Left lobe of liver (tissue), 2 donors: Measurements from ENCODE around the gene CCL24. TPM values are rescaled to one million over a fixed set of nuclear protein-coding genes. Genes with fewer than 3 reads are reported as not detected.
"Not testable (repeated sequence)": the region's sequence is repeated elsewhere in the genome, so short reads cannot be mapped to it uniquely, and the experiment has no call there.

Experiments
- ATAC-seq: fragments of 200-7000 bp; cut with Tn5 transposase; one replicate; pipeline ENCODE4 v1.9.1; 2020; ENCODE audit warnings: mild to moderate bottlenecking, moderate library complexity
- DNase-seq: peaks from one replicate; pipeline ENCODE4 v3.0.0-alpha.2; 2020; ENCODE audit warnings: low spot score
- total RNA-seq: library from RNA; stranded (reverse); gene quantifications from one replicate; pipeline ENCODE4 v1.2.1, GENCODE V29; 2021
- donor health status: DM: no; HTN: no; CAD: no; lungs with moderate emphysema.
- donor health status: DM: no; HTN: yes; CAD: no.

The CCL24 gene
- 0.88 TPM for total RNA-seq

DNA sequence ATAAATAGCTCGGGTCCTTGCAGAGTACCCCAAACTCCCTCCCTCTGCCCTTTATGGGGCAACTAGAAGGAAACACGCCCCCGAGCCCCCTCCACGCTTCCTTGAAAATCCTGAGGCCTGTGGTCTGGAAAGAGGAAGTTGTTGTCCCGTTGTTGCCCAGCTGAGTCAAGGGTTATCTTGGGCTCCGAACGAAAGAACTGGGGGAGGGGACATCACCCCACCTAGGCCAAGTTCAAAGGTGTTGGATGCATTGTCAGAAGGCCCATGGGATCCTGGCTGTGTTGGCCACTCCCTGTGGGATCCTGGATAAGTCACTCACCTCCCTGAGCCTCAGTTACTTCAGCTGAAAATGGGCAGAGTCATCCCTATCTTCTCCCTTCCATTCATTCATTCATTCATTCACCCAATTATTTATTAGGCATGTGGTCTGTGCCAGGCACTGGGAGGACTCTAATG is at the start of gene CCL24:
TSS of gene CCL24 (minus strand) at position 26 of the 456 bp plus-strand sequence. CDS start 91 bp downstream, outside the sequence.
- DNase-seq, result no peak
- ATAC-seq, result no peak

- DNase-seq (no peak), ATAC-seq (no peak)
These were observed 48.0 kb upstream of the CCL24 start for GRCh38 chr7:75861636-75862035.

DNA sequence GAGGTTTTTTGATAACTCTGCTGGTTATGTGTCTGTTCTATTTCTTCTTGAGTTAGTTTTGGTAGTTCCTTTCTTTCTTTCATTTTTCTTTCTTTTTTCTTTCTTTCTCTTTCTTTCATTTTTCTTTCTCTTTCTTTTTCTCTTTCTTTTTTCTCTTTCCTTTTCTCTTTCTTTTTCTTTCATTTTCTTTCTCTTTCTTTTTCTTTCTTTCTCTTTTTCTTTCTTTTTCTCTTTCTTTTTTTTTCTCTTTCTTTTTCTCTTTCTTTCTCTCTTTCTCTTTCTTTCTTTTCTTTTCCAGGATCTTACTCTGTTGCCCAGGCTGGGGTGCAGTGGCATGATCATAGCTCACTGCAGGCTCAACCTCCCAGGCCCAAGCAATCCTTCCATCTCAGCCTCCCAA is 44.8 kb upstream of the CCL24 start:
- no peak for ATAC-seq
- no peak for DNase-seq

GRCh38 chr7:75856536-75856935 is 42.9 kb upstream of the CCL24 start:
- DNase-seq, result no peak
- ATAC-seq, result no peak

GRCh38 chr7:75854813-75855345 is 41.3 kb upstream of the CCL24 start:
- not testable (repeated sequence) for ATAC-seq, DNase-seq

DNA sequence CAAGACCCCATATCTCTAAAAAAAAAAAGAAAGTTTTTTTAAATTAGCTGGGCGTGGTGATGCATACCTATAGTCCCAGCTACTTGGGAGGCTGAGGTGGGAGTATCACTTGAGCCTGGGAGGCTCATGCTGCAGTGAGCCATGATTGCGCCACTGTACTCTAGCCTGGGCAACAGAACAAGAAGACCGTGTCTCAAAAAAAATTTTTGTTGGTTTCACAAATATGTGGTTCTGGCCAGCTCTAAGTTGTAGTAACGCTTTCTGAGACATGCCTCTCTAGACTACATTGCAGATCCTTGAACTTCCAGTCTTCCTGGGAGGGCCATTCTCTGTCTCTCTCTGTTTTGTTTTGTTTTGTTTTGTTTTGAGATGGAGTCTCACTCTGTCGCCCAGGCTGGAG is 40.6 kb upstream of the CCL24 start:
- no peak for DNase-seq
- ATAC-seq, result no peak

DNA sequence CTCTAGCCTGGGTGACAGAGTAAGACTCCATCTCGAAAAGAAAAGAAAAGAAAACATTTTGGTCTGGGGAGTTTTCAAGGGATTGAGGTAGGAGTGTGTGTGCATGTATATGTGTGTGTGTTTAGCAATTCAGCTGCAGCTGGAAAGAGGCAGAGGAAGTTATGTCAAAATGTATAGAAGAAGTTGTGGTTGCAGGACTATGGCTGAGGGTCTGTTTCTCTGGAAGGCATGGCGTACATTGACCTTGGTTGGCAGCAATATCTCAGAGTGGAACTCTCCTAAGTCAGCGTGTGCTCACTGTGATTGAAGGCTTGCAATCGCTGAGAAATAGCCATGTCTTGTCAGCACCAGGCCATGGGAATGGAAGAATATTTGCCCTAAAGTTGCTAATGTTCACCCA is 36.6 kb upstream of the CCL24 start:
- ATAC-seq (no peak), DNase-seq (no peak)

- DNase-seq (no peak), ATAC-seq (no peak)
These were observed 36.0 kb upstream of the CCL24 start for GRCh38 chr7:75849573-75849972.

GRCh38 chr7:75847707-75848106 is 34.1 kb upstream of the CCL24 start:
- DNase-seq, result no peak
- ATAC-seq, result peak; percentile 54

DNA sequence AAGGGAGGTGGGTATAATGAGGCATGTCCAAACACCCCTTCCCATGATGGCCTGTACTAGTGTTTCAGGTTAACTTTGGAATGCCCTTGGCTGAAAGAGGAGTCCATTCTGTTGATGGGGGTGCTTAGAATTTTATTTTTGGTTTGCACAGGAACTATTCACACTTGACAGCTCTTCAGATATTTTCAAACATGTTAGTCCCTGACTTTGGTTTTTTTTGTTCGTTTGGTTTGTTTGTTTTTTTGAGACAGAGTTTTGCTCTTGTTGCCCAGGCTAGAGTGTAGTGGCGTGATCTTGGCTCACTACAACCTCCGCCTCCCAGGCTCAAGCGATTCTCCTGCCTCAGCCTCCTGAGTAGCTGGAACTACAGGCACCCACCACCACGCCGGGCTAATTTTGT is 31.5 kb upstream of the CCL24 start:
- not testable (repeated sequence) for ATAC-seq, DNase-seq

DNA sequence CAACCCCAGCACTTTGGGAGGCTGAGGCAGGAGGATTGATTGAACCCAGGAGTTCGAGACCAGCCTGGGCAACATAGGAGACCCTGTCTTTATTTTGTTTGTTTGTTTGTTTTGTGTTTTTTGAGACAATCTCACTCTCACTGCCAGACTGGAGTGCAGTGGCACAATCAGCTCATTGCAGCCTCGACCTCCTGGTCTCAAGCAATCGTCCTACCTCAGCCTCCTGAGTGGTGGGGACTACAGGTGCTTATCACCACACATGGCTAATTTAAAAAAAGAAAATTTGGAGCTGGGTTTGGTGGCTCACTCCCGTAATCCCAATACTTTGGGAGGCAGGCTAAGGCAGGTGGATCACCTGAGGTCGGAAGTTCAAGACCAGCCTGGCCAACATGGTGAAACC is 30.6 kb upstream of the CCL24 start:
- no peak for ATAC-seq
- DNase-seq, result no peak

- ATAC-seq (no peak), DNase-seq (no peak)
These were observed 30.1 kb upstream of the CCL24 start for GRCh38 chr7:75843613-75844116.

DNA sequence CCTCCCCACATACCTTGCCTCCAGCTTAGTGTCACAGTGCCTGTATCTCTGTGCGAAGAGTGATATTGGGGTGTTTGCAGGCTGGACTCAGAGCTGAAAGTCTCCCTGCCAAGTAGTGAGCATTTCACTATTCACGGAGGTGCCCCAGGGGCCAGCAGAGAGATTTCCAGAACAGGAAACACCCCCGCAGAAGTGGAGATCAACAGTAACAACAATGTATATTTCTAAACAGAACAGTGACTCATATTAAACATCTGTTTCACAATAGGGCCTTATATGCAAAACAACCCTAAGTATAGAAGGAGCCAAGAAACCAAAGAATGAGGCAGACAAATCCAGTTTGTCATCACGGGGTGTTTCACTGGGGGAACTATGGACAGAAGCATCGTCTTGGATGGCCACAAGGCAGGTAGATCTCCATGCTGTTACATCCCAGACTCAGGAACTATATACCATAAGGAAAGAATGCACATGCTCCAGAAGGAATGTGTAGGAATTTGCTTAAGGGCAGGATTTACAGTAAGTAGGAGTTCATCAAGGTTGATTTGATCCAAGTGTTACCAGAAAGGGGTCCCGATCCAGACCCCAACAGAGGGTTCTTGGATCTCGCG is 29.3 kb upstream of the CCL24 start:
- no peak for DNase-seq
- peak; percentile 36 for ATAC-seq

DNA sequence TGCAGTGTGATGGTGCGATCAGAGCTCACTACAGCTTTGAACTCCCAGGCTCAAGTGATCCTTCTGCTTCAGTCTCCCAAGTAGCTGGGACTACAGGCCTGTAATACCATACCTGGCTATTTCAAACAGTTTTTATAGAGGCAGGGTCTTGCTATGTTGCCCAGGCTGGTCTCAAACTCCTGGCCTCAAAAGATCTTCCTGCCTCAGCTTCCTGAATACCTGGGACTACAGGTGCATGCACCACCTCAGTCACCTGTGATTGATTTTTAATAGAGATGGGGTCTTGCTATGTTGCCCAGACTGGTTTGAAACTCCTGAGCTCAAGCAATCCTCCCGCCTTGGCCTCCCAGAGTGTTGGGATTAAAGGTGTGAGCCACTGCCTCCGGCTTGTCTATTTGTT is 26.4 kb upstream of the CCL24 start:
- ATAC-seq, result no peak

GRCh38 chr7:75838281-75838930 is 24.8 kb upstream of the CCL24 start:
- not testable (repeated sequence) for ATAC-seq, DNase-seq

More for the DNA sequence above, 26.4 kb upstream of the CCL24 start:
- no peak for DNase-seq

GRCh38 chr7:75836798-75837197 is 23.2 kb upstream of the CCL24 start:
- ATAC-seq, result no peak
- no peak for DNase-seq

DNA sequence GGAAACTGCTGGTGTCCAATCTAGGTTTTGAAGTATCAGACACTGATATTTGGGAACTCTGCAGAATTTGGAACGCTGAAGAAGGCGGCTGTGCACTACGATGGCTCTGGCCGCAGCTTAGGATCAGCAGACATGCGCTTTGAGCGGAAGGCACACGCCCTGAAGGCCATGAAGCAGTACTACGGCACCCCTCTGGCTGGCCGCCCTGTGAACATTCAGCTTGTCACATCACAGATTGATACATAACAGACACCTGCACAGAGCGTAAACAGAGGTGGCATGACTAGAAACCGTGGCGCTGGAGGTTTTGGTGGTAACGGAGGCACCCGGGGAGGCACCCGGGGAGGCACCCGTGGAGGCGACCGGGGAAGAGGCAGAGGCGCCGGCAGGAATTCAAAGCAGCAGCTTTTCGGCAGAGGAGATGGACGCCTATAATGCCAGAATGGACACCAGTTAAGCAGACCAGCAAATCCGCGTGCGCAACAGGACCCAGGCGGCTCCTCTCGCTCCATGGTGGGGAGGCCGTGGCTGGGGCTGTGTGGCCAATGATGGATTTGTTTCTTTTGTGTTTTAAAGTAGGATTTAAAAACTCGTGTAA is 22.2 kb upstream of the CCL24 start:
- DNase-seq (no peak), ATAC-seq (no peak)

DNA sequence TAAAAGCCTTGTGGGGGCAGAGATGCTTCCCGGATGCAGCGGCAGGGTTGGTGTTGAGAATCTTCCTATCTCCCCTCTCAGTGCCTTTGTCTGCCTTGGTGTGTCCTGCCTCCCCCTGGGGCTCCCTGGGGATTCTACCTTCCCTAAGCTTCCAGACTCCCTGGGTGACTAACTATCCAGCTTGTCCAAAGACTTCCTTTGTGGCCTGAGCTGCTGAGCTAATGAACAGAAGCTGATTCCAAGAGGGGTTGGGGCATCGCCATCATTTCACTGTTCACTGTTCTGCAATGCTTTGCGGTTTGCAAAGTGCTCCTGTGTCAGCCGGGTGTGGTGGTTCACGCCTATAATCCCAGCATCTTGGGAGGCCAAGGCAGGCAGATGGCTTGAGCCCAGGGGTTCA is 20.1 kb upstream of the CCL24 start:
- DNase-seq, ATAC-seq: not testable (repeated sequence)

DNA sequence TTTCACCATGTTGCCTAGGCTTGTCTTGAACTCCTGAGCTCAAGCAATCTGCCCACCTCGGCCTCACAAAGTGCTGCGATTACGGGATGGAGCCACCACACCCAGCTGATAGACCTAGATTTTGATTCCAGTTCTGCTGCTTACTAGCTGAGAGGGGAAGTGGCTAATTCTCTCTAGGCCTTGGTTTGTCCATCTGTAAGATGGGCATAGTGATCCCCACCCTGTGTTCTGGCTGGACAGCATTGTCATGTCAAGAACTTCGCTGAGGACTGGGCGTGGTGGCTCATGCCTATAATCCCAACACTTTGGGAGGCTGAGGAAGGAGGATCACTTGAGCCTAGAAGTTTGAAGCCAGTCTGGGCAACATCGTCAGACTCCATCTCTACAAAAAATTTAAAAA is 17.4 kb upstream of the CCL24 start:
- ATAC-seq, result no peak

DNA sequence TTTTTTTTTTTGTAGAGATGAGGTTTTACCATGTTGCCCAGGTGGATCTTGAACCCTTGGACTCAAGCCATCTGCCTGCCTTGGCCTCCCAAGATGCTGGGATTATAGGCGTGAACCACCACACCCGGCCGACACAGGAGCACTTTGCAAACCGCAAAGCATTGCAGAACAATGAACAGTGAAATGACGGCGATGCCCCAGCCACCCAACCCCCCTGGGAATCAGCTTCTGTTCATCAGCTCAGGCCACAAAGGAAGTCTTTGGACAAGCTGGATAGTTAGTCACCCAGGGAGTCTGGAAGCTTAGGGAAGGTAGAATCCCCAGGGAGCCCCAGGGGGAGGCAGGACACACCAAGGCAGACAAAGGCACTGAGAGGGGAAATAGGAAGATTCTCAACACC is 16.1 kb upstream of the CCL24 start:
- ATAC-seq, DNase-seq: not testable (repeated sequence)

More for the DNA sequence above, 17.4 kb upstream of the CCL24 start:
- no peak for DNase-seq

DNA sequence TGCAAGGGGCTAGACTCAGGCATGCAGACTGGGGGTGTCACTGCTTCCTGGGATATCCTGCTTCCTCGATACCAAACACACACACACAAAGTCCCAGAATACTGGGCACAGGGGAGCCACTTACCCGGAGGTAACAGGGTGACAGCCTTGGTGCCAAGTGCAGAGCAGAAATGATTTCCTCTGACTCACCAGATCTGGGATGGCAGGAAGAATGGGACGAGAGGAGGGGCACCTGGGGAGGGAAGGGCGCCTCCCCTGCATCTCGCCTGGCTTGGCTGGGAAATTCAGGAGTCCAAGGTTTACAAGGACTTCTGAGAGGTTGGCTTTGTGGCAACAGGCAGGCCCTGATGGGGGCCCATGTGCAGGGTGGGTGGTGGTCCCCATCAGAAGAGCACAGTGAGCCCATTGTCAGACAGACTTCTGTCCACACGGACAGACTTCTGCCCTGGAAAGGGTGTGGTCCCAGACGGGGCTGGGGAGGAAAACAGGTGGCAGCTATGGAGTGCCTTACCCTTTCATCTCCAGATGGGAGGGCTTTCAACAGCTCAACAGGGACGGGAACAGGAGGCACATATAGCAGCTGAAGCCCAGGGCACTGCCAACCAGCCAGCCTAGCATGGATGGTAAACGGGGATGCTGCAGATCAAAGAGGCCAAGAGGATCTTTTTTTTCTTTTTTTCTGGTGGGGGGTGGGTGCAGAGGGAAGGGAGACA is 9.7 kb upstream of the CCL24 start:
- no peak for DNase-seq
- no peak for ATAC-seq
